Measurements from ENCODE around the gene LPCAT2. TPM values are rescaled to one million over a fixed set of nuclear protein-coding genes. Genes with fewer than 3 reads are reported as not detected.

LPCAT2 gene
- total RNA-seq, 1 experiment from 2014 or later: 5.0 TPM

DNA sequence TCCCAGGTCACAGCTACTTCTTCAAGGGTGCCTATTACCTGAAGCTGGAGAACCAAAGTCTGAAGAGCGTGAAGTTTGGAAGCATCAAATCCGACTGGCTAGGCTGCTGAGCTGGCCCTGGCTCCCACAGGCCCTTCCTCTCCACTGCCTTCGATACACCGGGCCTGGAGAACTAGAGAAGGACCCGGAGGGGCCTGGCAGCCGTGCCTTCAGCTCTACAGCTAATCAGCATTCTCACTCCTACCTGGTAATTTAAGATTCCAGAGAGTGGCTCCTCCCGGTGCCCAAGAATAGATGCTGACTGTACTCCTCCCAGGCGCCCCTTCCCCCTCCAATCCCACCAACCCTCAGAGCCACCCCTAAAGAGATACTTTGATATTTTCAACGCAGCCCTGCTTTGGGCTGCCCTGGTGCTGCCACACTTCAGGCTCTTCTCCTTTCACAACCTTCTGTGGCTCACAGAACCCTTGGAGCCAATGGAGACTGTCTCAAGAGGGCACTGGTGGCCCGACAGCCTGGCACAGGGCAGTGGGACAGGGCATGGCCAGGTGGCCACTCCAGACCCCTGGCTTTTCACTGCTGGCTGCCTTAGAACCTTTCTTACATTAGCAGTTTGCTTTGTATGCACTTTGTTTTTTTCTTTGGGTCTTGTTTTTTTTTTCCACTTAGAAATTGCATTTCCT, 3.4 kb upstream of the LPCAT2 start:
- no peak overlapping the region for H3K4me3 ChIP-seq (ENCODE audit: insufficient read depth, low read depth, low read length)
- H3K36me3 ChIP-seq (replicated peaks; ENCODE audit: control insufficient read depth, insufficient read depth, low read length): no peaks in the 10 kb centered on the region; the same call in none of the 2 replicates
- DNase-seq: peak; percentile 15
- no peaks in the 10 kb centered on the region; the same call in 1 of the 2 replicates for H3K27me3 ChIP-seq (ENCODE audit: control insufficient read depth, insufficient read depth, low read length)

DNA sequence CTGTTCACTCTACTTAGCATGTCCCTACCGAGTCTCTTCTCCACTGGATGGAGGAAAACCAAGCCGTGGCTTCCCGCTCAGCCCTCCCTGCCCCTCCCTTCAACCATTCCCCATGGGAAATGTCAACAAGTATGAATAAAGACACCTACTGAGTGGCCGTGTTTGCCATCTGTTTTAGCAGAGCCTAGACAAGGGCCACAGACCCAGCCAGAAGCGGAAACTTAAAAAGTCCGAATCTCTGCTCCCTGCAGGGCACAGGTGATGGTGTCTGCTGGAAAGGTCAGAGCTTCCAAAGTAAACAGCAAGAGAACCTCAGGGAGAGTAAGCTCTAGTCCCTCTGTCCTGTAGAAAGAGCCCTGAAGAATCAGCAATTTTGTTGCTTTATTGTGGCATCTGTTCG, 2.8 kb upstream of the LPCAT2 start:
- DNase-seq: peak; percentile 19
- Histone ChIP-seq H3K4me3 (ENCODE audit: insufficient read depth, low read depth, low read length) (no peak overlapping the region), H3K27me3 (ENCODE audit: control insufficient read depth, insufficient read depth, low read length) (no peaks in the 10 kb centered on the region; the same call in 1 of the 2 replicates), H3K36me3 (replicated peaks; ENCODE audit: control insufficient read depth, insufficient read depth, low read length) (no peaks in the 10 kb centered on the region; the same call in none of the 2 replicates)

DNA sequence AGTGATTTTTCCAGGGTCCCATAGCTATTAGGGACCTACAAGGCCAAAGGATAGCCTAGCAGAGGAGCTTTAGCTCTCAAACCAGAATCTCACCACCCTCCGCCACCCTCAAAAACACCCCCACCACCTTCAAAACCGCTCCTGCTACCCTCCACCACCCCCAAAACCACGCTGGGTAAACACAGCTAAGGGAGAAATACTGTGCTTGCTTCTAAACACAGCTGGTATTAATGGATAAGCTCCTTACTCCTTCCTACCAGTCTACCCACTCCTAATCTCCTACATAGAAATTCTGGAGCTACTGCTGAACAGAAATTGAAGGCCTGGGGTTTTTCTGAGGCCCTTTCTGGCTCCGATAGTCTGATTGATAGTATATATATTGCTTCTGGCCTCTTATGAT, 2.2 kb upstream of the LPCAT2 start:
- DNase-seq: peak; percentile 3
- no peak overlapping the region for H3K4me3 ChIP-seq (ENCODE audit: insufficient read depth, low read depth, low read length)
- H3K27me3 ChIP-seq (ENCODE audit: control insufficient read depth, insufficient read depth, low read length): no peaks in the 10 kb centered on the region; the same call in 1 of the 2 replicates
- no peaks in the 10 kb centered on the region; the same call in none of the 2 replicates for H3K36me3 ChIP-seq (replicated peaks; ENCODE audit: control insufficient read depth, insufficient read depth, low read length)

DNA sequence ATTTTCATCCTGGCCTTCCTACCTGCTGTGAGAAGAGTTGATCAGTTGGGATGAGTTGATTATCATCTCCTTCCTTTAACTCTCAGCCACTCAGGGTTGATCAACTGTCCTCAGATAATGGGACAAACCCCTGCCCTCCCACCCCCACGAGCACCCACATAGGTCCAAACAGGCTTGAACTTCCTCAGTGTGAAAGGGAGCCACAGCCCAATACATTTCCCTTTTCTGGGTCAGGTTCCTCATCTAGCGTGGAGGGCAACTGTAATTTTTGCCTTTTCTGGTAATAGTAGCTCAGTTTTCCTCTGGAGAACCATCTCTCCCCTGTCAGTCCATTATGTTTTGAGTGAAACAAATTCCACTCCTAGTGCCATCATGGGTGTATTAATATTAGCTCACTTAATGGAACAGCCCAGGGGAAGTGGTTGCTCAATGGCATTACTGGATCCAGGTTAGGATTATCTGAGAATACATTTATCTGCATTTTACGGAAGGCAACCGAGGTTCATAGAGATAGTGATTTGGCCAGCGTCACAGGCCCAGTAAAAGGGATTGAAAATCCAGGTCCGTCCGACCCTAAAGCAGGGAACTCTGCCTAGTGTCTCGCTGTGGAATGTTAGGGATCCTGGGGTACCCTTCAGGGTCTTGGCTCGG, 476 bp upstream of the LPCAT2 start:
- Histone ChIP-seq H3K36me3 (replicated peaks; ENCODE audit: control insufficient read depth, insufficient read depth, low read length) (no peaks in the 10 kb centered on the region; the same call in 1 of the 2 replicates), H3K27me3 (ENCODE audit: control insufficient read depth, insufficient read depth, low read length) (no peaks in the 10 kb centered on the region; the same call in 1 of the 2 replicates), H3K4me3 (ENCODE audit: insufficient read depth, low read depth, low read length) (no peak overlapping the region)
- DNase-seq: no peak

DNA sequence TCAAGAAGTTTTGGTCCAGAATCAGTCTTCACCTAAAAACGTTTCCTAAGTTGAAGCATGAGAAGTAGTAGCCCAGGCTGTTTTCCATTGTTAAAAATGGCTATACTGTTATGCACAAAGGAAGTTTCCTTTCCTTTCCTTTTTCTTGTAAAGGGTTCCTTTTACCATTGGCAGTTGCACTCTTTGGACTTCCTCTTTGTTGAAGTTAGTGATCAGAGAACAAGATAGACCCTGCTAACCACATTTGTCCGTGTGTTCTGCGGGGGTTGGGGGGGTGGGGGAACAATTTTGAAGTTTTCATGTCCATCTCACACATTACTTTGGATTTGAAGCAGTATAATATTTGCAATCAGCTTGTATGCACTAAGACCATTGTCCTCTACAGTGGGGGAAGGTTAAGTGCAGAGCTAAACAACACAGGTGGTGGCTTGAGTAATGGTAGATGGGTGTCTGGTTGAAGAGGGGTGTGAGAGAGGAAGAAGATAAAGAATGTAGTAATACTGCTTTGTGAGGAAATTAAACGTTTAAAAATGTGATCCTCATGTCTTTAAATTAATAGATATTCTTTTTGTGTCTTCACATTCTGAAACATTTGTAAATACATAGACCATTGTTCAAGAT, 1.4 kb downstream of the LPCAT2 start:
- peak; percentile 4 for DNase-seq
- Histone ChIP-seq H3K4me3 (ENCODE audit: insufficient read depth, low read depth, low read length) (no peak overlapping the region), H3K27me3 (ENCODE audit: control insufficient read depth, insufficient read depth, low read length) (no peaks in the 10 kb centered on the region; the same call in 1 of the 2 replicates), H3K36me3 (replicated peaks; ENCODE audit: control insufficient read depth, insufficient read depth, low read length) (no peaks in the 10 kb centered on the region)

DNA sequence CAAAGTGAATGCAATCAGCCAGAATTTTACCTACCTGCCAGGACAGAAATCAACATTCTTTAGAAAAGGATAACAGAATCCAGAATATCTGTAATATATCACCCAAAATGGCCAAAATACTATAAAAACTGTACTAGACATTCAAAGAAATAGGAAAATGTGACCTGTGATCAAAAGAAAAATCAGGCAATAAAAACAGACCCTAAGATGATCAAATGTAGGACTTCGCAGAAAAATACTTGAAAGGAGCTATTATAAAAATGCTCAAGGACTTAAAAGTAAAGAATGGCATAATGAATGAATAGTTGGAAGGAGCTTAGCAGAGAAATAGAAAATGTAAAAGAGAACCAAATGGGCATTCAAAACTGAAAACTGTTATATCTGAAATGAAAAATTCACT, 4.1 kb downstream of the LPCAT2 start:
- no peaks in the 10 kb centered on the region; the same call in 1 of the 2 replicates for H3K27me3 ChIP-seq (ENCODE audit: control insufficient read depth, insufficient read depth, low read length)
- H3K36me3 ChIP-seq (replicated peaks; ENCODE audit: control insufficient read depth, insufficient read depth, low read length): no peaks in the 10 kb centered on the region
- H3K4me3 ChIP-seq (ENCODE audit: insufficient read depth, low read depth, low read length): no peak overlapping the region
- DNase-seq: no peak

DNA sequence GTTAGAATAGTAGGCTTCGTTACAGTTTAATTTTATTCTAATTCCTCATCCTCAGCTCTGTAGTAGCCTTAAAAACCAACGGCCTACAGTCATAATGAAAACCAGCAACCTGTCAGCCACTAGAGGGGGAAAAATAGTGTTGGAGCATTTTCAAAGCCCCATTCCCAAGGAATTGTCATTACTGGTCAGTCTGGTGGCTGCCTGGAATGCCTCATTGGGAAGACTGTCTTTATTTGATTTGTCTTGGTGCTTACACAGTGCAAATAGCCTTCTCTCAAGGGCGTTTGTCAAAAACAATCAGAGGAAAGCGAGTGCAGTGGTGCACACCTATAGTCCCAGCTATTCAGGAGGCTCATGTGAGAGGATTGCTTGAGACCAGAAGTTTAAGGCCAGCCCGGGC, 4.7 kb downstream of the LPCAT2 start:
- H3K36me3 ChIP-seq (replicated peaks; ENCODE audit: control insufficient read depth, insufficient read depth, low read length): no peaks in the 10 kb centered on the region
- no peak overlapping the region for H3K4me3 ChIP-seq (ENCODE audit: insufficient read depth, low read depth, low read length)
- no peak for DNase-seq
- H3K27me3 ChIP-seq (ENCODE audit: control insufficient read depth, insufficient read depth, low read length): no peaks in the 10 kb centered on the region; the same call in 1 of the 2 replicates

DNA sequence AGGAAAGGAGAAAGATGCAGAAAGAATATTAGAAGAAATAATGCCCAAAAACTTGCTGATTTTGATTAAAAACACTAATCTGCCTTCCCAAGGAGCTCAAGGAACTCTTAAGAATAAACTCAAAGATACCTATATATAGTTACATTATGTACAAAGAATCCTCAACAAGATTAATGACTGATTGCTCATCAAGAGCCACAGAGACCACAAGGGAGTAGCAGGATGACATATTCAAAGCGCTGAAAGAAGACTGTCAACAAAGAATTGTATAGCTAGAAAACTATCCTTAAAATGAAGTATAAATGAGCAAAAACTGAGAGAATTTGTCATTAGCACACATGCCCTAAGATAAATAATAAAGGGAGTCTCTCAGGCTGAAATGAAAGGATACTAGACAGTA, 6.2 kb downstream of the LPCAT2 start:
- DNase-seq: no peak
- H3K36me3 ChIP-seq (replicated peaks; ENCODE audit: control insufficient read depth, insufficient read depth, low read length): no peaks in the 10 kb centered on the region
- H3K4me3 ChIP-seq (ENCODE audit: insufficient read depth, low read depth, low read length): no peak overlapping the region
- H3K27me3 ChIP-seq (ENCODE audit: control insufficient read depth, insufficient read depth, low read length): no peaks in the 10 kb centered on the region; the same call in 1 of the 2 replicates

DNA sequence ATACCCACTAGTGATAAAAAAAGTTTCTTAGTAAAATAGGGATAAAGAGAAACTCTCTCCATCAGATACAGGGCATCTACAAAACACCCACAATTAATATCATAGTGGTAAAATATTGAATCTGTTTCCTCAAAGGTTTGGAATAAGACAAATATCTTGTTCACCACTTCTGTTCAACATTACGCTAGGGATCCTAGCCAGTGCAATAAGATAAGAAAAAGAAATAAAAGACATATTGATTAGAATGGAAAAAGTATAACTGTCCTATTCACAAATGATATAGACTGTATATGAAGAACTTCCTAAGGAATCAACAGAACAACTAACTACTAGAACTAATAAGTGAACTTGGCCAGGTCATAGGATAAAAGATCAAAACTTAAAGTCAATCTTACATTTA, 12.9 kb downstream of the LPCAT2 start:
- no peak for DNase-seq
- Histone ChIP-seq H3K27me3 (ENCODE audit: control insufficient read depth, insufficient read depth, low read length) (no peaks in the 10 kb centered on the region), H3K36me3 (replicated peaks; ENCODE audit: control insufficient read depth, insufficient read depth, low read length) (no peaks in the 10 kb centered on the region), H3K4me3 (ENCODE audit: insufficient read depth, low read depth, low read length) (no peak overlapping the region)

DNA sequence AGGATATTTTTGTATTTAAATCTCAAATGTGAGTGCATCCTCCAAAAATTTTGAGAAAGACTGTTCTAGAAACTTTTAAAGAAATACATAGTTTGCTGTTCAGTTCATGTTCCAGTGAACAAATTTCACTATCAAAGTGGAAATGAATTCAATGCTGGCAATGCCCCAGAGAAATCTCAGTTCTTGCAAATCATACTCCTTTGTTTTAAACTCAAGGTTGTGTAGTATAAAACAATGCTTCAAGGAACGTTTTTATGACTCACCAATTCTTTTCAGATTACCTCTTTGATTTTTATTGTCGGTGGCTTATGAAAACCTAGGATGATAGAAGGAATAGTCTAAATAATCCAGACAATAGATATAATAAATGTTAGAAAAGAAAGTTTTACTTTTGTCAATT, 17.6 kb downstream of the LPCAT2 start:
- no peak for DNase-seq
- no peak overlapping the region for H3K4me3 ChIP-seq (ENCODE audit: insufficient read depth, low read depth, low read length)
- H3K36me3 ChIP-seq (replicated peaks; ENCODE audit: control insufficient read depth, insufficient read depth, low read length): no peaks in the 10 kb centered on the region
- no peaks in the 10 kb centered on the region for H3K27me3 ChIP-seq (ENCODE audit: control insufficient read depth, insufficient read depth, low read length)

DNA sequence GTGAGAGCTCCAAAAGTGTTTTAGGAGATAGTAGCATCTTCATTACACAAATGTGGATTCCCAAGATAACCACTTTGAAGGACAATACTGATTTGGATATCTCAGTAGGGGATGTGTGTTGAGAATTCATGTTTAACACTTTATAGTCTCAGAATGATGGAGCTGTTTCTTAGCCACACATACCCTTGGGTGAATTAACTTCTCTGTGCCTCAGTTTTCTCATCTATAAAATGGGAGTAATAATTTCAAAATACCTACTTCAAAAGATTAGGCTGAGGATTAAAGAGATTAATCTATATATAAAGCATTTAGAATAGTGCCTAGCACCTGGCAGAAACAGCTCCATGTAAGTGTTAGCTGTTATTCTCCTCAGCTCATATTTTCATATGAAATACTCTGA, 19.0 kb downstream of the LPCAT2 start:
- no peaks in the 10 kb centered on the region for H3K36me3 ChIP-seq (replicated peaks; ENCODE audit: control insufficient read depth, insufficient read depth, low read length)
- no peaks in the 10 kb centered on the region for H3K27me3 ChIP-seq (ENCODE audit: control insufficient read depth, insufficient read depth, low read length)
- no peak for DNase-seq
- no peak overlapping the region for H3K4me3 ChIP-seq (ENCODE audit: insufficient read depth, low read depth, low read length)

DNA sequence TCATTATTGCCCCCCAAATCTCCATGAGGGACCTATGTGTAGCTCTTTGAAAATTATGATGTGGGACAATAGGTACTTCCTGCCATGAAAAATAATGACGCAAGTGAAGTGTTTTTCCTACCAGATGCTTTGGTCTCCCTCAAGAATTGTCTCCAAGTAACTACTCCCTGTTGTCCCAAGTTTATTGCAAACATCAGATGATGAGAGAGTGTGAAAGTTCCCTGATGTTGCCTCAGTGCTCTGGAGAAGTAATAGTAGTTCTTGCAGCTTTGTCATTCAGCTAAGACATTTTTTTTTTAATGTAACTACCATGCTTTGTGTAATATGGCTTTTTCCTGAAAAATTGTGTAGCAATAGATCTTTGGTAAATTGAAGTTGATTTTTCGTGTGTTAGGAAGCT, 20.1 kb downstream of the LPCAT2 start:
- no peaks in the 10 kb centered on the region for H3K27me3 ChIP-seq (ENCODE audit: control insufficient read depth, insufficient read depth, low read length)
- H3K4me3 ChIP-seq (ENCODE audit: insufficient read depth, low read depth, low read length): no peak overlapping the region
- DNase-seq: no peak
- no peaks in the 10 kb centered on the region for H3K36me3 ChIP-seq (replicated peaks; ENCODE audit: control insufficient read depth, insufficient read depth, low read length)

DNA sequence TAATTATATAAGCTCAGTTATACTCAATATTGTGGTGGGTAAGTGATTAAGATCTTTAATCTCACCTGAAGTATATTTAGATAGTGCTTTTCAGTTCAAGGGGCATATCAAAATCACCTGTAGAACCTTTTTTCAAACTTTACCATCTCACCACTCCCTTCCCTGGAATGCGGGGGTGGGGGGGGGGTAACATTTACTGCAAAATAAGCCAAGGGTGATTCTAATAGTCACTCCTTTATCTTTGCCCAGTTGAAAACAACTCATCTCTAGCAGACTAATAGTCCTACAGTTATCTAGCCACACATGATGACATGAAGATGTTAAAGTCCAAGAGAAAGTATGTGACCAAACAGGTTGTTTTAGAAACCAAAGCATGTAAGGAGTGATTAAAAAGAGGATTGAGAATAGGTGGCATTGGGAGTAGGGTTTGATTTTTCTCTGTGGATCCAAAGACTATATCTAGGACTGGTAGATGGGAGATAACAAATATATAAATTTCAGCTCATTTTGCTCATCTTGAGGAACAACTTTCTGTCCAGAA, 21.5 kb downstream of the LPCAT2 start:
- no peak overlapping the region for H3K4me3 ChIP-seq (ENCODE audit: insufficient read depth, low read depth, low read length)
- no peak for DNase-seq
- no peaks in the 10 kb centered on the region for H3K36me3 ChIP-seq (replicated peaks; ENCODE audit: control insufficient read depth, insufficient read depth, low read length)
- H3K27me3 ChIP-seq (ENCODE audit: control insufficient read depth, insufficient read depth, low read length): no peaks in the 10 kb centered on the region

DNA sequence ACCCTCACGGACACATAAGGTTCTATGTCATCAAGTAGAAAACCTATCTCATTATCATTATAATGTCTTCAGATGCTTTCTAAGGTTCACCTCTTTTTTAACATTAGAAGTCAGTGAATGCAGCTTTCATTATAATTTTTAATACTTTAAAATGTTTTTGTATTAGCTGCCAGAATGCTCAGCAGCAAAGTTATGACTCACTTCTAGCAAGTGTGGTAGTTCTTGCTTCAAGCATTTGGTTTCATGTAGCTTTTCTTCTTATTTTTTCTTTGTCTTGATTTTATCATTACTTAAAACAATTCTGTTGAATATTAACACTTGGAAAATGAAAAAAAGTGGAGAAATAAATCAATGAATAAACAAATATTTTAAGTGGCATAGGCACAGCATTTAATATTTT, 23.4 kb downstream of the LPCAT2 start:
- Histone ChIP-seq H3K36me3 (replicated peaks; ENCODE audit: control insufficient read depth, insufficient read depth, low read length) (no peaks in the 10 kb centered on the region), H3K27me3 (ENCODE audit: control insufficient read depth, insufficient read depth, low read length) (no peaks in the 10 kb centered on the region), H3K4me3 (ENCODE audit: insufficient read depth, low read depth, low read length) (no peak overlapping the region)
- DNase-seq: no peak

DNA sequence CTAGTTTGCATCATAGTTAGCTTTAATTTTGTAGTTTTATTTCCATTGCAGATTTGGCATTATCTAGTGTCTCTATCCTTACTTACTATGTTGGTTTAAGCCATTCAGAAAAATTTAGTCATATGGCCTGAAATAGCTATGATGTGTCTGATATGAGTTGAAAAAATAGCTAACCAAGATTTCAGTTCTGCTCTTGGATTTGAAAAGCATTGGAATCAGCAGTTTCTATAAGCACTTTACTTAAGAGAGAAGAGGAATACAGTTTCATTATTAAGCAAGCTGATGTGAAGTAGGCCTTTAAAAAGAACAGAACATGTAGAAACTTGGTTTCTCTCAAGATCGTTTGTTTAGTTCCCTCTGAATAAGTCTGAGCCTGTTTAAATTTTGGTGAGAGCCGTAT, 25.9 kb downstream of the LPCAT2 start:
- no peak overlapping the region for H3K4me3 ChIP-seq (ENCODE audit: insufficient read depth, low read depth, low read length)
- H3K27me3 ChIP-seq (ENCODE audit: control insufficient read depth, insufficient read depth, low read length): no peaks in the 10 kb centered on the region
- DNase-seq: no peak
- H3K36me3 ChIP-seq (replicated peaks; ENCODE audit: control insufficient read depth, insufficient read depth, low read length): no peaks in the 10 kb centered on the region
